MCF 10A (cell line): ENCODE results near the gene LETM1. TPM values are rescaled to one million over a fixed set of nuclear protein-coding genes. Genes with fewer than 3 reads are reported as not detected.

ENCODE experiments used
- BruUV-seq: library from RNA; stranded (reverse); fragments of 400-500 nt; replicated peaks from 2 replicates; lab custom pipeline; 2021; lab: Mats Ljungman, UMichigan
- CTCF ChIA-PET: fragments of 300-600 bp; sonication (Branson Sonifier 250); formaldehyde crosslinking; extraction: SDS; loops from one replicate; lab custom pipeline; 2021; ENCODE audit warnings: antibody characterized with exemption, inconsistent platforms; lab: Yijun Ruan, JAX
- POLR2A ChIA-PET: fragments of 300-600, 350-650 bp; sonication (Branson Sonifier 250); formaldehyde crosslinking; extraction: SDS; loops from one replicate; lab custom pipeline; 2020; ENCODE audit warnings: antibody characterized with exemption, inconsistent platforms; lab: Yijun Ruan, JAX
- DNase-seq: peaks from one replicate; pipeline ENCODE4 v3.0.0-alpha.2; 2018; ENCODE audit not compliant: unreplicated experiment
- H3K27ac Mint-ChIP-seq: one replicate; pipeline ENCODE4 v1.8.0; 2022; ENCODE audit warnings: mild to moderate bottlenecking, low read depth, mixed read lengths; ENCODE audit not compliant: unreplicated experiment
- H3K27me3 Mint-ChIP-seq: one replicate; pipeline ENCODE4 v1.8.0; 2022; ENCODE audit warnings: mixed read lengths; ENCODE audit not compliant: insufficient read depth, unreplicated experiment
- H3K36me3 Mint-ChIP-seq: one replicate; pipeline ENCODE4 v1.8.0; 2022; ENCODE audit warnings: mild to moderate bottlenecking, moderate library complexity, mixed read lengths; ENCODE audit not compliant: insufficient read depth, unreplicated experiment
- H3K4me1 Mint-ChIP-seq: one replicate; pipeline ENCODE4 v1.8.0; 2022; ENCODE audit warnings: mixed read lengths; ENCODE audit not compliant: insufficient read depth, unreplicated experiment
- H3K4me3 Mint-ChIP-seq: one replicate; pipeline ENCODE4 v1.8.0; 2022; ENCODE audit warnings: mild to moderate bottlenecking, moderate library complexity, mixed read lengths; ENCODE audit not compliant: unreplicated experiment
- H3K9me3 Mint-ChIP-seq: one replicate; pipeline ENCODE4 v1.8.0; 2022; ENCODE audit warnings: mixed read lengths; ENCODE audit not compliant: unreplicated experiment
- CTCF ChIP-seq: fragments of 200-600 bp; IDR thresholded peaks from one replicate; pipeline ENCODE4 v1.8.0; 2022; ENCODE audit warnings: antibody characterized with exemption, mild to moderate bottlenecking; ENCODE audit not compliant: unreplicated experiment
- intact Hi-C: fragments of 100-400 bp; cut with micrococcal nuclease; formaldehyde crosslinking; loops from 2 replicates; pipeline ENCODE4 v1.14.1; 2022
- total RNA-seq: library from RNA; stranded (reverse); gene quantifications from 2 replicates; pipeline ENCODE4 v1.2.3, GENCODE V29; 2022

Gene LETM1
- total RNA-seq, 1 experiment from 2014 or later = 85.0 TPM

- POLR2A ChIA-PET = interaction anchor here (0.6 to 1.7 kb wide), 11 partner anchors 9 to 324 kb away, joined by 3 to 45 read pairs (median 3); partner anchors contain the start of gene LETM1
- no peak for DNase-seq
- peak overlapping the region; percentile 74 for H3K27ac Mint-ChIP-seq
- TF ChIP-seq CTCF = no peak
- no peaks in the 10 kb centered on the region for H3K36me3 Mint-ChIP-seq
- H3K9me3 Mint-ChIP-seq = no peaks in the 10 kb centered on the region
- no peaks in the 10 kb centered on the region for H3K27me3 Mint-ChIP-seq
- H3K4me3 Mint-ChIP-seq = peak overlapping the region; percentile 82
- BruUV-seq = TSS peak; percentile 28
- intact Hi-C loops = loop anchor here (2.0 kb wide), 1 partner anchor 29 kb away; no protein-coding TSS in a partner anchor
- CTCF ChIA-PET = interaction anchor here (1.1 kb wide), 1 partner anchor 30 kb away, joined by 3 read pairs; no protein-coding TSS in a partner anchor
- peaks cover 21% of the 10 kb centered on the region for H3K4me1 Mint-ChIP-seq
Measured at GRCh38 chr4:1869530-1870327, 13.8 kb upstream of the LETM1 start.

GRCh38 chr4:1868912-1869311, 13.0 kb upstream of the LETM1 start:
- no peak for DNase-seq
- peaks cover 13% of the 10 kb centered on the region for H3K4me1 Mint-ChIP-seq
- H3K27ac Mint-ChIP-seq = no peak overlapping the region
- no peak overlapping the region for H3K4me3 Mint-ChIP-seq
- H3K27me3 Mint-ChIP-seq = no peaks in the 10 kb centered on the region
- no peak for TF ChIP-seq CTCF
- no TSS peak for BruUV-seq
- H3K9me3 Mint-ChIP-seq = no peaks in the 10 kb centered on the region
- ChIA-PET POLR2A (interaction anchor here (0.6 to 1.4 kb wide), 2 partner anchors 9 to 13 kb away, joined by 3 to 4 read pairs; partner anchors contain the start of gene LETM1), CTCF (interaction anchor here (0.7 to 1.5 kb wide), 2 partner anchors 30 to 348 kb away, joined by 4 to 6 read pairs; no protein-coding TSS in a partner anchor)
- intact Hi-C loops = no loop called here
- H3K36me3 Mint-ChIP-seq = no peaks in the 10 kb centered on the region

- Mint-ChIP-seq H3K9me3 (no peaks in the 10 kb centered on the region), H3K4me3 (no peak overlapping the region), H3K27ac (no peak overlapping the region), H3K4me1 (peaks cover 11% of the 10 kb centered on the region), H3K36me3 (peaks cover 2% of the 10 kb centered on the region), H3K27me3 (no peaks in the 10 kb centered on the region)
- ChIA-PET CTCF (interaction anchor here (0.6 to 1.5 kb wide), 3 partner anchors 31 to 875 kb away, joined by 3 to 6 read pairs (median 4); partner anchors contain the start of gene SLC26A1), POLR2A (interaction anchor here (1.4 kb wide), 1 partner anchor 12 kb away, joined by 4 read pairs; the partner anchor contains the start of gene LETM1)
- intact Hi-C loops = no loop called here
- TF ChIP-seq CTCF = no peak
- BruUV-seq = no TSS peak
- no peak for DNase-seq
Measured at GRCh38 chr4:1868293-1868692, 12.3 kb upstream of the LETM1 start.

- ChIA-PET POLR2A (interaction anchor here (0.7 to 1.5 kb wide), 2 partner anchors 10 to 41 kb away, joined by 3 to 5 read pairs; partner anchors contain the start of gene LETM1), CTCF (interaction anchor here (0.6 kb wide), 1 partner anchor 173 kb away, joined by 3 read pairs; no protein-coding TSS in a partner anchor)
- no peak overlapping the region for H3K4me3 Mint-ChIP-seq
- no peak overlapping the region for H3K27ac Mint-ChIP-seq
- no peaks in the 10 kb centered on the region for H3K27me3 Mint-ChIP-seq
- no TSS peak for BruUV-seq
- H3K9me3 Mint-ChIP-seq = no peaks in the 10 kb centered on the region
- intact Hi-C loops = no loop called here
- DNase-seq = no peak
- TF ChIP-seq CTCF = no peak
- H3K36me3 Mint-ChIP-seq = peaks cover 5% of the 10 kb centered on the region
- peaks cover 6% of the 10 kb centered on the region for H3K4me1 Mint-ChIP-seq
Measured at GRCh38 chr4:1866189-1866661, 10.3 kb upstream of the LETM1 start.
